LNCAP (cell line): ENCODE results near the gene NDFIP2.

Experiments
- TF ChIP-seq, protein P1 (sequence below): fragments of 450-650 bp; IDR thresholded peaks from 2 replicates; pipeline ENCODE4 v1.5.1; 2017; ENCODE audit warnings: mild to moderate bottlenecking

Gene NDFIP2

DNA sequence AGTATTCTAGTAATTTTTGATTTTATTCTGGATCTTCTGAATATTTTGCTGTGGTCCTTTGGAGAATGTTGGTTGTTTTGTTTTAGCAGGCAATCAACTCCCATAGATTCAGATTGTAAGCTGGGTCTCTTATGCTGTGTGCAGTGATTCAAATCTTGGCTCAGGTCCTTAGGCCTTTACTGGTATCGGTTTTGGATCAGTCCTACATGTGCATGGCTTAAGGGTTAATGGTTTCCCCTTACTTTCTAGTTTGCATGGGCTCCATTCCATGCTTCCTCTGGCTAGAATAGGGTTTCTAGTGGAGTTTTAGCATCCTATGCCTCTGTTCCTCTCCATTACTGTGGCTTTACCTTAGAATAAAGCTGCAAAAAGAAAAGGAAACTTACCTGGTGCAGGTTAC is 16.1 kb downstream of the NDFIP2 start:
- TF ChIP-seq, protein P1, sequence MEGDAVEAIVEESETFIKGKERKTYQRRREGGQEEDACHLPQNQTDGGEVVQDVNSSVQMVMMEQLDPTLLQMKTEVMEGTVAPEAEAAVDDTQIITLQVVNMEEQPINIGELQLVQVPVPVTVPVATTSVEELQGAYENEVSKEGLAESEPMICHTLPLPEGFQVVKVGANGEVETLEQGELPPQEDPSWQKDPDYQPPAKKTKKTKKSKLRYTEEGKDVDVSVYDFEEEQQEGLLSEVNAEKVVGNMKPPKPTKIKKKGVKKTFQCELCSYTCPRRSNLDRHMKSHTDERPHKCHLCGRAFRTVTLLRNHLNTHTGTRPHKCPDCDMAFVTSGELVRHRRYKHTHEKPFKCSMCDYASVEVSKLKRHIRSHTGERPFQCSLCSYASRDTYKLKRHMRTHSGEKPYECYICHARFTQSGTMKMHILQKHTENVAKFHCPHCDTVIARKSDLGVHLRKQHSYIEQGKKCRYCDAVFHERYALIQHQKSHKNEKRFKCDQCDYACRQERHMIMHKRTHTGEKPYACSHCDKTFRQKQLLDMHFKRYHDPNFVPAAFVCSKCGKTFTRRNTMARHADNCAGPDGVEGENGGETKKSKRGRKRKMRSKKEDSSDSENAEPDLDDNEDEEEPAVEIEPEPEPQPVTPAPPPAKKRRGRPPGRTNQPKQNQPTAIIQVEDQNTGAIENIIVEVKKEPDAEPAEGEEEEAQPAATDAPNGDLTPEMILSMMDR, result no peak

DNA sequence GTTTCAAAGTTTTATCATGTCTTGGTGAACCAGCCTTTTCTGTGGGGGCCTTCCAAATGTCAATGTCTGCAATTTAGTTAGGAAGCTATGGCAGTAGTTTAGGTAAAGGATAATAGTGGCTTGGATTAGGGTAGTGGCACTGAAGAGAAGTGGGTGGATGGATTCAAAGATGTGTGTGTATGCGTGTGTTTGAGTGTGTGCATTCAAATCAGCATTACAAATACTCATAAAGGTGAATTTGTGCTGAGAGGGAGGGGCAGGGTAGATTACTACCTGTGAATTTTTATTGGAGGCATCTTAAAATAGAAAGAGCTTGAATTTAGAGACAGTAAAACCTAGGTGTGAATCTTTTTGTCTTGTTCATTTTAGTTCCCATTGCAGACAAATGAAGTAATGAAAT is 16.9 kb downstream of the NDFIP2 start:
- TF ChIP-seq, protein P1, result no peak

DNA sequence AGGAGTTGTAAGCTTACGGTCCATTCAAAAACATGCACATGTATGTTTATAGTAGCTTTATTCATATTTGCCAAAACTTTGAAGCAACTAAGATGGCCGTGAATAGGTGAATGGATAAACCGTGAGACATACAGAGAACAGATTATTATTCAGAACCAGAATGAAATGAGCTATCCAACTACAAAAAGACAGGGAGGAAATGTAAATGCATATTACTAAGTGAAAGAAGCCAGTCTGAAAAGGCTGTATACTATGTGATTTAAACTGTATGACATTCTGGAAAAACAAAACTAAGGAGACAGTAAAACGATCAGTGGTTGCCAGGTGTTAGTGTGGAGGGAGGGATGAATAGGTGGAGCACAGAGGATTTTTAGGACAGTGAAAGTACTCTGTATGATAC is 19.9 kb downstream of the NDFIP2 start:
- TF ChIP-seq, protein P1, result no peak

DNA sequence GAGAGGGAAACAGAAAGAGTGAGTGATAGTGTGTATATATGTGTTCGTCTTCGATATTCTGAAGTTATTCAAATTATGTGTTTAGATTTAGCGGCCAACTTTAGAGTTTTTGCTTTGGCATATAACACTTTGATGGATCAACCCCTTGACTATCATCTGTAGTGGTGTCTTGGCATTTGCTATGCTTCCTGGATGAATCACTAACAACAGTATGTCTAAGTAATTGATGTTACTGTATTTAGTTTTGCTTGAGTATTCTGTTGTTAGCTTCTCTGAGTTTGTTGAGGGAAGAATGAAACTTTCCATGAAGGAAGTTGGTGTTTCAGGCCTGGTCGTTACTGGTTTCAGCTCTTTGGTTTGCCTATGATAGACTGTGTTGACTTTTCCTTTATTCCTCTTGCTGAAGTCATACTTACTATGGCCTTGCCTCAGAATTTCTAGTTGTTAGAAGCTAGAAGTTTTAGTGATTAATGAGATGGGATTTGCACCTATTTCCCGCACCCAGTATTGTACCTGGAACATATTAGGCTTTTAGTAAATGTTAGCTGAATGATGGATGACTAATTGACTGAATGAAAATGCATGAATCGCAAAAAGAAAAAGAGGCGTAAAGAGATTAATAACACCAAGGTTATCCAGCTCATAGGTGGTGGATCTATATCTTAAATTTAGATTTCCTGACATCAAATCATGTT is 20.7 kb downstream of the NDFIP2 start:
- TF ChIP-seq, protein P1, result no peak

DNA sequence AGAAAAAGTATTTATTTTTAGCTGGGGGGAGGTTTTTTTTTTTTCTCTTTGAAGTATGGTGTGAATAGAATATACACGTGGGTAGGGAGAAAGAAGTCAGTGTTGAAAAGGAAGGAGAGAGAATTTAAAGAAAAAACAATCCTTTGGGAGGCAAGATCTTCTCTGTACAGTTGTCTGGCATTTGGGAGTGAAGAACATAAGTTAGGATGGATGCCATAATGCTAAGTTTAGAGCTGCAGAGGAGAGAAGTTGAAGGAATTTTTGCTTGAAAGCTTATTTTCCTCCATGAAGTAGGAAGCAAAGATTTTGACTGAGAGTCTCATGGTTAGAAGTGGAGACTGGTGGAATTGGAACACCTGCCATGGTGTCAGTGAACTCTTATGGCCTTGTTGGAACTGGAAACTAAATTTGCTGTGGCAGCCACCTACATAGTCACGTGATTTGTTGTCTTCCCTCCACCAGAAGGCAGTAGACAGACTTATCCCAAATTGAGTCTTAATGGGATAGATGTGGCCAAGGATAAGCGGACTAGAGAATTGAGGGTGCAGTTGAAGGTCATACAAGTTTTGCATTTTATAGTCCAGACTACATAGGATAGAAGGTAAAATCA is 22.0 kb downstream of the NDFIP2 start:
- TF ChIP-seq, protein P1, result no peak

DNA sequence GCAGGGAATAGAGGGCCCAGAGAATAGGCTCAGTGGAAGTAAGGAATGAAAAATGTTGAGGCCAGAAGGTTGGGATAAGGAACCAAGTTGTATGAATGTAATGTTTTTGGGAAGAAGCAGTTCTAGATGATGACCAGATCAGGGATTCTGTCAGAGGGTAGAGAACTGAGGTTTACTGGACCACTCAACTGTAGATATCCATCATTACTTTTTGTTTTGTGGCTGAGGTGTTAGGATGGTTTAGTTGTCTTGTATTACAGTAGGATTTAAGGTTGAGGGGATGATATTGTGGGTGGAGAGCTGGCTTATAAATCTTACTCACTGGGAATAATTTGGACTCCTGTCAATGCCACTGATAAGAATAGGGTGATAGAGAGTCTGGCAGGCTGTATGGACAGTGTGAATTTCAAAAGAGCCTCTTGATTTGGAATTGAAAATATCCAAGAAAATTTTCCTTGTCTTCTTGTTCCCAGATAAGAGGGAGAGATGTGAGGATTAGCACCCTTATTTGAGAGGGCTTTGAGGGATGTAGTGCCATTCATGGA is 22.6 kb downstream of the NDFIP2 start:
- TF ChIP-seq, protein P1, result no peak

DNA sequence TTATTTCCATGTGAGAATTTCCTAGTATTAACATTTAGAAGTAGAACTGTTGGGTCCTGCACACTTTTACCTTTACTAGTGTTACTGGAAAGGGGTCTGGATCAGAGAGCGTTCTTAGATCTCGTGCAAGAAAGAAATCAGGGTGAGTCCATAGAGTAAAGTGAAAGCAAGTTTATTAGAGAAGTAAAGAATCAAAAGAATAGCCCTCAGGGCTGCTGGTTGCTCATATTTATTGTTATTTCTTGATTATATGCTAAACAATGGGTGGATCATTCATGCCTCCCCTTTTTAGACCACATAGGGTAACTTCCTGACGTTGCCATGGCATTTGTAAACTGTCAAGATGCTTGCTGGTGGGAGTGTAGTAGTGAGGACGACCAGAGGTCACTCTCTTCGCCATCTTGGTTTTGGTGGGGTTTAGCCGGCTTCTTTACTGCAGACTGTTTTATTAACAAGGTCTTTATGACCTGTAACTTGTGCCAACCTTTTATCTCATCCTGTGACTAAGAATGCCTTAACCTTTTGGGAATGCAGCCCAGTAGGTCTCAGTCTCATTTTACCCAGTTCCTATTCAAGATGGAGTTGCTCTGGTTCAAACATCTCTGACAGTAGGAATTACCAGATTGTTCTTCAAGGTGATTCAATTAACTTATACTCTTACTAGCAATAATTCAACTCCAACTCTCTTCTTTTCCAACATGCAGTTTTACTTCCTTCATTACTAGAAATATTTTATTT is 27.4 kb downstream of the NDFIP2 start:
- TF ChIP-seq, protein P1, result no peak
